OCI-LY1 (cell line): ENCODE measurements around the gene FARS2.
"Not testable (repeated sequence)": the region's sequence is repeated elsewhere in the genome, so short reads cannot be mapped to it uniquely, and the experiment has no call there.

ENCODE experiments used
- H2AFZ ChIP-seq: fragments of 200-600 bp; sonication (generic), shearing (Covaris generic); 2 replicates; pipeline ENCODE4 v1.6.0; 2014; ENCODE audit warnings: antibody characterized with exemption, mild to moderate bottlenecking, low read length
- H3F3A ChIP-seq: fragments of 200-600 bp; sonication (generic), shearing (Covaris generic); 2 replicates; pipeline ENCODE4 v1.6.0; 2014; ENCODE audit warnings: mild to moderate bottlenecking, antibody characterized with exemption, low read length, moderate library complexity; ENCODE audit not compliant: insufficient read depth
- H3K27ac ChIP-seq: fragments of 200-600 bp; sonication (generic); 2 replicates; pipeline ENCODE4 v1.5.1; 2014; ENCODE audit warnings: low read length, mixed run types, mild to moderate bottlenecking, low read depth; ENCODE audit not compliant: poor library complexity, severe bottlenecking
- H3K27me3 ChIP-seq: fragments of 200-600 bp; sonication (generic); 2 replicates; pipeline ENCODE4 v1.6.0; 2014; ENCODE audit warnings: antibody characterized with exemption, mild to moderate bottlenecking, low read length, moderate library complexity; ENCODE audit not compliant: insufficient read depth
- H3K36me3 ChIP-seq: fragments of 200-600 bp; sonication (generic); 2 replicates; pipeline ENCODE4 v1.6.1; 2014; ENCODE audit warnings: mild to moderate bottlenecking, antibody characterized with exemption, low read length, moderate library complexity, mixed read lengths; ENCODE audit not compliant: insufficient read depth
- H3K4me1 ChIP-seq: fragments of 200-600 bp; sonication (generic); 2 replicates; pipeline ENCODE4 v1.5.1; 2014; ENCODE audit warnings: mild to moderate bottlenecking, low read length, moderate library complexity; ENCODE audit not compliant: insufficient read depth, severe bottlenecking
- H3K4me2 ChIP-seq: fragments of 200-600 bp; sonication (generic), shearing (Covaris generic); 2 replicates; pipeline ENCODE4 v1.6.1; 2014; ENCODE audit warnings: low read length
- H3K4me3 ChIP-seq: fragments of 200-600 bp; sonication (generic); 2 replicates; pipeline ENCODE4 v1.5.1; 2014; ENCODE audit warnings: low read length, low read depth, mild to moderate bottlenecking, mixed read lengths; ENCODE audit not compliant: poor library complexity, severe bottlenecking
- H3K79me2 ChIP-seq: fragments of 200-600 bp; shearing (Covaris generic); 2 replicates; pipeline ENCODE4 v1.6.1; 2016; ENCODE audit warnings: mixed run types, low read length, mixed read lengths; ENCODE audit not compliant: insufficient read depth
- H3K9ac ChIP-seq: fragments of 200-600 bp; sonication (generic), shearing (Covaris generic); 2 replicates; pipeline ENCODE4 v1.6.1; 2014; ENCODE audit warnings: mild to moderate bottlenecking, low read length, mixed read lengths
- H3K9me2 ChIP-seq: fragments of 200-600 bp; sonication (generic), shearing (Covaris generic); 2 replicates; pipeline ENCODE4 v1.6.1; 2014; ENCODE audit warnings: low read depth, mild to moderate bottlenecking, low read length, mixed read lengths
- H3K9me3 ChIP-seq: fragments of 200-600 bp; shearing (Covaris generic); 2 replicates; pipeline ENCODE4 v1.6.1; 2014; ENCODE audit warnings: low read length, mixed read lengths
- H4K20me1 ChIP-seq: fragments of 200-600 bp; sonication (generic), shearing (Covaris generic); 2 replicates; pipeline ENCODE4 v1.6.0; 2016; ENCODE audit warnings: mild to moderate bottlenecking, low read length; ENCODE audit not compliant: insufficient read depth
- CTCF ChIP-seq: fragments of 200-600 bp; sonication (generic), shearing (Covaris generic); IDR thresholded peaks from 2 replicates; pipeline ENCODE4 v1.5.1; 2017; ENCODE audit warnings: mild to moderate bottlenecking, antibody characterized with exemption, low read length, moderate library complexity, mixed read lengths
- EZH2 ChIP-seq: fragments of 200-600 bp; sonication (generic), shearing (Covaris generic); IDR thresholded peaks from 2 replicates; pipeline ENCODE4 v1.8.0; 2017; ENCODE audit warnings: borderline replicate concordance, mixed run types, mild to moderate bottlenecking, antibody characterized with exemption, low read length, moderate library complexity, mixed read lengths

FARS2 gene

GRCh38 chr6:5681480-5681879 is 420.2 kb downstream of the FARS2 start:
- Histone ChIP-seq H3K4me3 (no peak overlapping the region), H3K4me1 (peaks cover 65% of the 10 kb centered on the region), H3K36me3 (no peaks in the 10 kb centered on the region), H3F3A (no peaks in the 10 kb centered on the region), H3K9me3 (no peaks in the 10 kb centered on the region), H3K9me2 (no peaks in the 10 kb centered on the region), H3K27me3 (no peaks in the 10 kb centered on the region), H2AFZ (no peak overlapping the region), H3K27ac (peak overlapping the region; percentile 99), H3K79me2 (no peaks in the 10 kb centered on the region), H3K9ac (peak overlapping the region; percentile 61; the same call in 1 of the 2 replicates), H3K4me2 (peak overlapping the region; percentile 68), H4K20me1 (no peaks in the 10 kb centered on the region)
- TF ChIP-seq EZH2 (no peak), CTCF (no peak)

GRCh38 chr6:5682530-5682929 is 421.2 kb downstream of the FARS2 start:
- Histone ChIP-seq H3K36me3 (no peaks in the 10 kb centered on the region), H3K79me2 (no peaks in the 10 kb centered on the region), H3K27ac (peak overlapping the region; percentile 99), H4K20me1 (no peaks in the 10 kb centered on the region), H3F3A (no peaks in the 10 kb centered on the region), H3K27me3 (no peaks in the 10 kb centered on the region), H2AFZ (no peak overlapping the region), H3K4me1 (peaks cover 54% of the 10 kb centered on the region), H3K9me2 (no peaks in the 10 kb centered on the region), H3K9ac (no peak overlapping the region), H3K4me3 (no peak overlapping the region), H3K9me3 (no peaks in the 10 kb centered on the region), H3K4me2 (no peak overlapping the region)
- TF ChIP-seq EZH2: no peak
- no peak for TF ChIP-seq CTCF

- H2AFZ ChIP-seq, H3K9me2 ChIP-seq, H3K9ac ChIP-seq, H3F3A ChIP-seq, H3K79me2 ChIP-seq, H3K36me3 ChIP-seq, H4K20me1 ChIP-seq, H3K27ac ChIP-seq, H3K9me3 ChIP-seq, H3K4me3 ChIP-seq, H3K4me2 ChIP-seq, H3K27me3 ChIP-seq: not testable (repeated sequence)
- H3K4me1 ChIP-seq: peaks cover 42% of the 10 kb centered on the region
Measured at GRCh38 chr6:5683747-5684146, 422.4 kb downstream of the FARS2 start.

- H4K20me1 ChIP-seq: no peaks in the 10 kb centered on the region
- H3K9ac ChIP-seq: no peak overlapping the region
- H3K79me2 ChIP-seq: no peaks in the 10 kb centered on the region
- no peaks in the 10 kb centered on the region for H3K27me3 ChIP-seq
- TF ChIP-seq EZH2 (no peak), CTCF (no peak)
- H3K9me3 ChIP-seq: no peaks in the 10 kb centered on the region
- no peak overlapping the region for H3K4me2 ChIP-seq
- H3F3A ChIP-seq: no peaks in the 10 kb centered on the region
- H2AFZ ChIP-seq: no peak overlapping the region
- H3K4me3 ChIP-seq: no peak overlapping the region
- H3K36me3 ChIP-seq: no peaks in the 10 kb centered on the region
- H3K9me2 ChIP-seq: no peaks in the 10 kb centered on the region
- peaks cover 35% of the 10 kb centered on the region for H3K4me1 ChIP-seq
- peak overlapping the region; percentile 61 for H3K27ac ChIP-seq
Measured at GRCh38 chr6:5684320-5685053, 423.2 kb downstream of the FARS2 start.
